NCI-H345 treated with DMSO at 0.1 percent for 48 hours (cell line): ENCODE results near the gene GALNT9.

Experiments
- DNase-seq: peaks from one replicate; lab custom pipeline; 2025; ENCODE audit not compliant: unreplicated experiment; lab: John Stamatoyannopoulos, UW

GALNT9 gene

GRCh38 chr12:132187646-132188450 lies 141.5 kb downstream of the GALNT9 start:
- no peak for DNase-seq

GRCh38 chr12:132186857-132187620 lies 142.3 kb downstream of the GALNT9 start:
- no peak for DNase-seq

GRCh38 chr12:132186208-132186856 lies 143.1 kb downstream of the GALNT9 start:
- no peak for DNase-seq

GRCh38 chr12:132185705-132186104 lies 143.7 kb downstream of the GALNT9 start:
- no peak for DNase-seq

GRCh38 chr12:132182711-132183365 lies 146.6 kb downstream of the GALNT9 start:
- DNase-seq, result no peak

GRCh38 chr12:132182206-132182710 lies 147.1 kb downstream of the GALNT9 start:
- DNase-seq, result no peak

- DNase-seq, result no peak
Observed at GRCh38 chr12:132181570-132182200, 147.7 kb downstream of the GALNT9 start.

- no peak for DNase-seq
Observed at GRCh38 chr12:132180648-132181546, 148.5 kb downstream of the GALNT9 start.

- DNase-seq, result no peak
Observed at GRCh38 chr12:132179431-132180362, 149.7 kb downstream of the GALNT9 start.

GRCh38 chr12:132178801-132179401 lies 150.5 kb downstream of the GALNT9 start:
- no peak for DNase-seq

- no peak for DNase-seq
Observed at GRCh38 chr12:132178316-132178715, 151.1 kb downstream of the GALNT9 start.

GRCh38 chr12:132176920-132177551 lies 152.4 kb downstream of the GALNT9 start:
- no peak for DNase-seq

GRCh38 chr12:132176385-132176919 lies 152.9 kb downstream of the GALNT9 start:
- no peak for DNase-seq

GRCh38 chr12:132175496-132176384 lies 153.6 kb downstream of the GALNT9 start:
- no peak for DNase-seq

GRCh38 chr12:132174839-132175490 lies 154.4 kb downstream of the GALNT9 start:
- no peak for DNase-seq
